ENCODE measurements around the gene CACNA1C. TPM values are rescaled to one million over a fixed set of nuclear protein-coding genes. Genes with fewer than 3 reads are reported as not detected.

CACNA1C gene
- total RNA-seq, 2 experiments from 2014 or later, result 0.69 to 1.4 TPM

GRCh38 chr12:2413301-2413700 lies 360.5 kb downstream of the CACNA1C start:
- ChIA-PET CTCF (ENCODE audit: unreplicated experiment) (no interaction called here), POLR2A (no interaction called here)
- no peaks in the 10 kb centered on the region for H3K36me3 ChIP-seq (ENCODE audit: insufficient read depth, low read length)
- H3K79me2 ChIP-seq (ENCODE audit: insufficient read depth, low read depth, low read length), result no peaks in the 10 kb centered on the region
- TF ChIP-seq EZH2phosphoT487 (IDR thresholded peaks at IDR 0.05; ENCODE audit: borderline replicate concordance, low read depth, low read length), result no peak
- TF ChIP-seq, protein P1, sequence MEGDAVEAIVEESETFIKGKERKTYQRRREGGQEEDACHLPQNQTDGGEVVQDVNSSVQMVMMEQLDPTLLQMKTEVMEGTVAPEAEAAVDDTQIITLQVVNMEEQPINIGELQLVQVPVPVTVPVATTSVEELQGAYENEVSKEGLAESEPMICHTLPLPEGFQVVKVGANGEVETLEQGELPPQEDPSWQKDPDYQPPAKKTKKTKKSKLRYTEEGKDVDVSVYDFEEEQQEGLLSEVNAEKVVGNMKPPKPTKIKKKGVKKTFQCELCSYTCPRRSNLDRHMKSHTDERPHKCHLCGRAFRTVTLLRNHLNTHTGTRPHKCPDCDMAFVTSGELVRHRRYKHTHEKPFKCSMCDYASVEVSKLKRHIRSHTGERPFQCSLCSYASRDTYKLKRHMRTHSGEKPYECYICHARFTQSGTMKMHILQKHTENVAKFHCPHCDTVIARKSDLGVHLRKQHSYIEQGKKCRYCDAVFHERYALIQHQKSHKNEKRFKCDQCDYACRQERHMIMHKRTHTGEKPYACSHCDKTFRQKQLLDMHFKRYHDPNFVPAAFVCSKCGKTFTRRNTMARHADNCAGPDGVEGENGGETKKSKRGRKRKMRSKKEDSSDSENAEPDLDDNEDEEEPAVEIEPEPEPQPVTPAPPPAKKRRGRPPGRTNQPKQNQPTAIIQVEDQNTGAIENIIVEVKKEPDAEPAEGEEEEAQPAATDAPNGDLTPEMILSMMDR (conservative IDR thresholded peaks at IDR 0.05; ENCODE audit: low read length), result no peak
- H4K20me1 ChIP-seq (ENCODE audit: insufficient read depth, low read length), result no peaks in the 10 kb centered on the region
- no peaks in the 10 kb centered on the region for H3K4me1 ChIP-seq (ENCODE audit: insufficient read depth, low read length, poor library complexity, severe bottlenecking)
- no peak overlapping the region for H2AFZ ChIP-seq (ENCODE audit: low read length)
- no TSS peak for BruUV-seq (replicated peaks)
- no peaks in the 10 kb centered on the region for H3K9me3 ChIP-seq (ENCODE audit: low read length)
- intact Hi-C loops (cut with micrococcal nuclease; ENCODE audit: unreplicated experiment), result no loop called here
- no peak overlapping the region for H3K4me2 ChIP-seq (ENCODE audit: low read length)
- H3K9me2 ChIP-seq (ENCODE audit: insufficient read depth, low read length), result no peaks in the 10 kb centered on the region
- H3K4me3 ChIP-seq (ENCODE audit: low read depth, low read length, poor library complexity, severe bottlenecking), result no peak overlapping the region
- no peak for DNase-seq (ENCODE audit: low spot score)
- H3K27ac ChIP-seq (ENCODE audit: low read depth, low read length, poor library complexity, severe bottlenecking), result no peak overlapping the region

GRCh38 chr12:2413999-2414792 lies 361.4 kb downstream of the CACNA1C start:
- no peaks in the 10 kb centered on the region for H3K9me3 ChIP-seq (ENCODE audit: low read length)
- H3K9me2 ChIP-seq (ENCODE audit: insufficient read depth, low read length), result no peaks in the 10 kb centered on the region
- no peaks in the 10 kb centered on the region for H3K79me2 ChIP-seq (ENCODE audit: insufficient read depth, low read depth, low read length)
- ChIA-PET POLR2A (no interaction called here), CTCF (ENCODE audit: unreplicated experiment) (no interaction called here)
- H3K4me3 ChIP-seq (ENCODE audit: low read depth, low read length, poor library complexity, severe bottlenecking), result no peak overlapping the region
- TF ChIP-seq EZH2phosphoT487 (IDR thresholded peaks at IDR 0.05; ENCODE audit: borderline replicate concordance, low read depth, low read length), result no peak
- TF ChIP-seq, protein P1 (conservative IDR thresholded peaks at IDR 0.05; ENCODE audit: low read length), result no peak
- H3K36me3 ChIP-seq (ENCODE audit: insufficient read depth, low read length), result no peaks in the 10 kb centered on the region
- H3K4me2 ChIP-seq (ENCODE audit: low read length), result no peak overlapping the region
- BruUV-seq (replicated peaks), result no TSS peak
- H3K27ac ChIP-seq (ENCODE audit: low read depth, low read length, poor library complexity, severe bottlenecking), result no peak overlapping the region
- no peaks in the 10 kb centered on the region for H4K20me1 ChIP-seq (ENCODE audit: insufficient read depth, low read length)
- intact Hi-C loops (cut with micrococcal nuclease; ENCODE audit: unreplicated experiment), result no loop called here
- no peak for DNase-seq (ENCODE audit: low spot score)
- H3K4me1 ChIP-seq (ENCODE audit: insufficient read depth, low read length, poor library complexity, severe bottlenecking), result no peaks in the 10 kb centered on the region
- H2AFZ ChIP-seq (ENCODE audit: low read length), result no peak overlapping the region

DNA sequence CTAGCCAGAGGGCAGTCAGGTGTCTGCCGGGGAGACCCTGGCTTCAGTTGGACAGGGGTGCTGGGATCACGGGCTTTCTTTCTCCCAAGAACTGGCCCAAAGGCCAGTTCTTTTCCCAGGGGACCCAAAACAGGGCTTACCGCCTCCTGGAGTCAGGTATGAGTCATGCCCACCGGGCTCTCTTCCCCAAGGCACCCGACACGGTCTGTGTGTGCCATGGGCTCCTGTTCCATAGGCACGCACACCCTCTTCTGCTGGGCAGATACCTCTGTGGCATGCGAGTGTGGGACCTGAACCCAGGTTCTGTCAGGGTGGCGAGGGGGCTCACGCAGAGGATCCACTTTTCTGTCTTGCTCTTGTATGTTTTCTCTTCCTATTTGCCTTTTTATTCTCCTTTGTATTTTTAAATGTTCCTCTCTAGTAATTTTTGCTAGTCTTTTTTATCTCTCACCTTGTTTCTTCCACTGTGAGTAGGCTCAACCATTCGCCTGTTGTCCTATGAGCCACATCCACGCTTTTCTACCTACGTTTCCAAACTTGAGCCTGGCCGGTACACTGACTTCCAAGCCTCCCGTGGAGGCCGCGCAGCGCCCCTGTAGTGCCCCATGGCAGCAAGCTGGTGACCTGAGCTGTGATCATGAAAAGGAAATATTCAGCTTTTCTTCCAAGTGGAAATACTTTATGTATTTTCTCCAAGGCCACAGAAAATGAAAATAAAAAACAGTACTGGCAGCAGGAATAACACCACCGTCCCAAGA lies 362.2 kb downstream of the CACNA1C start:
- BruUV-seq (replicated peaks), result no TSS peak
- Histone ChIP-seq H3K4me3 (ENCODE audit: low read depth, low read length, poor library complexity, severe bottlenecking) (no peak overlapping the region), H3K79me2 (ENCODE audit: insufficient read depth, low read depth, low read length) (no peaks in the 10 kb centered on the region), H3K9me3 (ENCODE audit: low read length) (no peaks in the 10 kb centered on the region), H3K36me3 (ENCODE audit: insufficient read depth, low read length) (no peaks in the 10 kb centered on the region), H3K27ac (ENCODE audit: low read depth, low read length, poor library complexity, severe bottlenecking) (no peak overlapping the region), H3K9me2 (ENCODE audit: insufficient read depth, low read length) (no peaks in the 10 kb centered on the region), H4K20me1 (ENCODE audit: insufficient read depth, low read length) (no peaks in the 10 kb centered on the region), H3K4me1 (ENCODE audit: insufficient read depth, low read length, poor library complexity, severe bottlenecking) (no peaks in the 10 kb centered on the region), H3K4me2 (ENCODE audit: low read length) (no peak overlapping the region), H2AFZ (ENCODE audit: low read length) (no peak overlapping the region)
- DNase-seq (ENCODE audit: low spot score), result no peak
- intact Hi-C loops (cut with micrococcal nuclease; ENCODE audit: unreplicated experiment), result no loop called here
- POLR2A ChIA-PET, result no interaction called here
- TF ChIP-seq, protein P1 (conservative IDR thresholded peaks at IDR 0.05; ENCODE audit: low read length), result no peak
- TF ChIP-seq EZH2phosphoT487 (IDR thresholded peaks at IDR 0.05; ENCODE audit: borderline replicate concordance, low read depth, low read length), result no peak
- CTCF ChIA-PET (ENCODE audit: unreplicated experiment), result no interaction called here
